NT2/D1 (cell line): ENCODE measurements around the gene CNTN5.

Experiments used
- DNase-seq: peaks from one replicate; pipeline ENCODE4 v3.0.0-alpha.2; 2011; ENCODE audit warnings: low read depth, low spot score
- H3K27me3 ChIP-seq: 2 replicates; pipeline ENCODE4 v1.6.0; 2011; ENCODE audit warnings: mild to moderate bottlenecking; ENCODE audit not compliant: insufficient read length, insufficient read depth
- H3K36me3 ChIP-seq: 2 replicates; pipeline ENCODE4 v1.6.1; 2011; ENCODE audit warnings: mild to moderate bottlenecking, low read length, mixed read lengths; ENCODE audit not compliant: insufficient read depth, insufficient read length
- H3K4me1 ChIP-seq: 2 replicates; pipeline ENCODE4 v1.5.1; 2011; ENCODE audit not compliant: insufficient read depth, insufficient read length
- H3K4me3 ChIP-seq: 2 replicates; pipeline ENCODE4 v1.5.1; 2011; ENCODE audit warnings: low read depth; ENCODE audit not compliant: insufficient read length
- H3K9ac ChIP-seq: 2 replicates; pipeline ENCODE4 v1.6.0; 2011; ENCODE audit warnings: low read depth; ENCODE audit not compliant: insufficient read length
- H3K9me3 ChIP-seq: 2 replicates; pipeline ENCODE4 v1.5.1; 2011; ENCODE audit warnings: mild to moderate bottlenecking, low read length; ENCODE audit not compliant: insufficient read depth
- SUZ12 ChIP-seq: IDR thresholded peaks from 2 replicates; pipeline ENCODE4 v1.6.1; 2011; ENCODE audit not compliant: insufficient read length, insufficient read depth; ENCODE audit errors: extremely low read depth
- YY1 ChIP-seq: IDR thresholded peaks from 2 replicates; pipeline ENCODE4 v1.6.1; 2011; ENCODE audit not compliant: insufficient read length, insufficient read depth
- ZNF274 ChIP-seq: IDR thresholded peaks from 2 replicates; pipeline ENCODE4 v1.6.1; 2011; ENCODE audit warnings: mild to moderate bottlenecking, low read depth, low read length

Gene CNTN5

DNA sequence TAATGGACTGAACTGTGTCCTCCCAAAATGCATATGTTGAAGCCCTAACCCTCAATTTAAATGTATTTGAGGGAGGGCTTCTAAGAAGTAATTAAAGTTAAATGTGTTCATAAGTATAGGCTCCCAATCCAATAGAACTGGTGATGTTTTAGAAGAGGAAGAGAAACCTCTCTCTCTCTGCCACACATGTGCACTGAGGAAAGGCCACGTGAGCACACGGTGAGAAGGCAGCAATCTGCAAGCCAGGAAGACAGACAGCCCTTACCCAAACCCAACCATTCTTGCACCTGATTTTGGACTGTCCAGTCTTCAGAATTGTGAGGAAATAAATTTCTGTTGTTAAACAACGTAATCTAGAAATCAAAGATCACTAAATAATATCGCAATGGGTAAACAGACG is 1164.8 kb downstream of the CNTN5 start:
- no peak for DNase-seq
- Histone ChIP-seq H3K4me1 (no peaks in the 10 kb centered on the region), H3K4me3 (no peak overlapping the region), H3K9me3 (no peaks in the 10 kb centered on the region), H3K36me3 (no peaks in the 10 kb centered on the region), H3K27me3 (no peaks in the 10 kb centered on the region), H3K9ac (no peak overlapping the region)
- TF ChIP-seq YY1 (no peak), ZNF274 (no peak), SUZ12 (no peak)

DNA sequence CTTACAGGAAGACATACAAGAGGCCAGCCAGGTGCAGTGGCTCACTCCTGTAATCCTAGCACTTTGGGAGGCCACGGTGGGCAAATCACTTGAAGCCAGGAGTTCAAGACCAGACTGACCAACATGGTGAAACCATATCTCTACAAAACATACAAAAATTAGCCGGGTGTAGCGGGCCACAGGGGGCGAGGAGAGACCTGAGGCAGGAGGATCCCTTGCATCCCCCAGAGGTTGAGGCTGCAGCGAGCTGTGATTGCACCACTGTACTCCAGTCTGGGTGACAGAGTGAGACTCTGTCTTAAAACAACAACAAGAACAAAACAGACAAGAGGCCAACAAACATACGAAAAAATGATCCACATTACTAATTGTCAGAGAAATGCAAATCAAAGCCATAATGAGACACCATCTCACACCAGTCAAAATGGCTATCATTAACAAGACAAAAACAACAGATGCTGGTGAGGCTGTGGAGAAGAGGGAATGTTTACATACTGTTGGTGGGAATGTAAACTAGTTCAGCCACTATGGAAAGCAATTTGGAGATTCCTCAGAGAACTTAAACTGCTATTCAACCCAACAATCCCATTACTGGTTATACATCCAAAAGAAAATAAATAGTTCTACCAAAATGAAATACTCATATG is 1167.5 kb downstream of the CNTN5 start:
- Histone ChIP-seq H3K27me3 (no peaks in the 10 kb centered on the region), H3K36me3 (no peaks in the 10 kb centered on the region), H3K9me3 (no peaks in the 10 kb centered on the region), H3K4me1 (no peaks in the 10 kb centered on the region), H3K9ac (no peak overlapping the region), H3K4me3 (no peak overlapping the region)
- TF ChIP-seq SUZ12, result no peak
- TF ChIP-seq YY1, result no peak
- no peak for TF ChIP-seq ZNF274
- DNase-seq, result no peak

DNA sequence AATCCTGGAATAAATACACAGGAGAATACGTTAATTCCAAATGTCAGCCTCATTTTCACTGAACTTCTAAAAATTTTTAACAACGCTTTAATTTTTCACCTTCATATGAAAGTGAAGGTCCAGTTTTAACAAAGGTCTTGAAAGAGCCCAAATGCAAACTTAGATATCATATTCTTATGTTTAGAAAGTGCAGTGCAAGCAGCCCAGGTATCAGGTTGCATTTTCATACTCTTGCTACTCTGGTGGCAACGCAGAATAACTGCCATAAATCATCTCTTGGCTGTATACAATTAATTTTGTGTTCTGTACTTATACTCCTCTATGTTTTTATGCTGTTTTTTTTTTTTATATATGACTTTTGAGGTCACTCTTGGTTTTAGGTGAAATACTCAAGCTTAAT is 1169.6 kb downstream of the CNTN5 start:
- no peaks in the 10 kb centered on the region for H3K9me3 ChIP-seq
- H3K36me3 ChIP-seq, result no peaks in the 10 kb centered on the region
- no peak overlapping the region for H3K4me3 ChIP-seq
- no peak for DNase-seq
- TF ChIP-seq YY1, result no peak
- TF ChIP-seq SUZ12, result no peak
- no peak for TF ChIP-seq ZNF274
- H3K27me3 ChIP-seq, result no peaks in the 10 kb centered on the region
- H3K4me1 ChIP-seq, result no peaks in the 10 kb centered on the region
- no peak overlapping the region for H3K9ac ChIP-seq

DNA sequence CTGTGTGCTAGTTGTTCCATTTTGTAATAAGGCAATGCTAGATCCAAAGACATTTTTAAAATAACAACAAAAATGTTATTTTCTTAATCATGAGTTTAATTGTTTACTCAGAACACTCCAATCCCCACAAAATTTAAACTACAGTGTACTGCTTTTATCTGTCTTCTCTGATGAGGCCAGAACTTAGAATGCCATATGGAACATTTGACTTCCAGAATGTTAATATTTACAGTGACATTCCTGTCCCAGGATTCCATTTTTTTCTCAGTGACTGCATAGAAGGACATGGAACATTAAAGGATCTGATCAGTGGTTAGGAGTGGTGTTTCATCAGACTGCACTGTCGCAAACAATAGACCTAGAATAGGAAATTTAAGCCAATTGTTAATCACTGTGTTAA is 1171.4 kb downstream of the CNTN5 start:
- H3K4me1 ChIP-seq, result no peaks in the 10 kb centered on the region
- no peak overlapping the region for H3K4me3 ChIP-seq
- H3K36me3 ChIP-seq, result no peaks in the 10 kb centered on the region
- no peaks in the 10 kb centered on the region for H3K27me3 ChIP-seq
- no peak for DNase-seq
- TF ChIP-seq SUZ12 (no peak), YY1 (no peak), ZNF274 (no peak)
- no peaks in the 10 kb centered on the region for H3K9me3 ChIP-seq
- no peak overlapping the region for H3K9ac ChIP-seq

DNA sequence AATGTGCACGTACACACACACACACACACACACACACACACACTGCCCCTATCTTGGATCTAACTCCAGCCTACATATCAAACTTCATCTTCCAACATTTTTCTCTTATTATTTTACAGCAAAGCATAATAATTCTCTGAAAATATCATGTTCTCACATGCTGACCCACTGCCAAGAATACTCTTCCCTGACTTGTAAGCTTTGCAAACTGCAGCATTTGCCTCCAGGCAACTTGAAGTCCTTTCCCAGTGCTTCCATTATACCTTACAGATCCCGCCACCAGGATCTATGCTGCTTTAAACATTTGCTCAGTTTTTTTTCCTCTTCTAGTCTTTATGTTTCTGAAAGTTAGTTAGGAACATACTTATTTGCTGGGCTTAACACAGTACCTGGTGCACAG is 1183.0 kb downstream of the CNTN5 start:
- DNase-seq, result no peak
- no peak overlapping the region for H3K4me3 ChIP-seq
- no peaks in the 10 kb centered on the region for H3K9me3 ChIP-seq
- no peak overlapping the region for H3K9ac ChIP-seq
- no peaks in the 10 kb centered on the region for H3K27me3 ChIP-seq
- TF ChIP-seq YY1 (no peak), SUZ12 (no peak), ZNF274 (no peak)
- H3K36me3 ChIP-seq, result no peaks in the 10 kb centered on the region
- H3K4me1 ChIP-seq, result no peaks in the 10 kb centered on the region

DNA sequence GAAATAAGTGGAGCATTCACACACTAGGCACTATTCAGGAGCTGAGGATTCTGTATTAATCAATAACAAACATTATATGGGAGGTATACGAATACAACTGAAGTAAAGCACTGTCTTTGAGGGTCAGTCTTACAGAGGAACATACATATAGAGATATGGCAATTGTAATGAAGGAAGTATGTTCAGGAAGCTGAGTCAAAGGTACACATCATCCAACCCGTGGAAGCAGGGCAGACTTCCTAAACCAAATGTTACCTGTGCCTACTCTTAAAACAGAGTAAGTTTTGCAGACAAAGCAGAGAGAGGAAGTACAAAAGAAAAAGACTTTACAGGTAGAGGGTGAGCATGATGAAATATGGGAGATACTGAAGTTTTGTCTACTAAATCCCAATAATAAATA is 1185.2 kb downstream of the CNTN5 start:
- no peaks in the 10 kb centered on the region for H3K36me3 ChIP-seq
- no peak for TF ChIP-seq YY1
- no peak for TF ChIP-seq SUZ12
- TF ChIP-seq ZNF274, result no peak
- H3K9ac ChIP-seq, result no peak overlapping the region
- no peak for DNase-seq
- no peaks in the 10 kb centered on the region for H3K27me3 ChIP-seq
- H3K9me3 ChIP-seq, result no peaks in the 10 kb centered on the region
- no peaks in the 10 kb centered on the region for H3K4me1 ChIP-seq
- no peak overlapping the region for H3K4me3 ChIP-seq

DNA sequence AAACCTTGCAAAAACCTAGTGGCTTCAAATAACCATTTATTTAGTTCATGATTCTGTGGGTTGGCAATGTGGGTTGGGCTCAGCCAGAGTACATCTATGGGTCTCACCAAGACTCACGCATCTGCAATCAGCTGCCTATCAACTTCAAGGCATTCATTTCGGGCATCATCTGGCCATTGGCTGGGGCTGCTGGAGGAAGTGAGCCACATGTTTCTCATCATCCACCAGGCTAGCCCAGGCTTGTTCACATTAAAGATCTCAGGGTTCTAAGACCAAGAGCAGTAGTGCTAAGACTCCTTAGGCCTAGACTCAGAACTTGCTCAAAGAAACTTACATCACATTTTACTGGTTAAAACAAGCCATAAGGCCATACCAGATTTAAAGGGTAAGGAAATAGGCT is 1187.5 kb downstream of the CNTN5 start:
- H3K4me3 ChIP-seq, result no peak overlapping the region
- H3K9ac ChIP-seq, result no peak overlapping the region
- H3K27me3 ChIP-seq, result no peaks in the 10 kb centered on the region
- no peaks in the 10 kb centered on the region for H3K4me1 ChIP-seq
- no peak for TF ChIP-seq YY1
- TF ChIP-seq SUZ12, result no peak
- no peak for TF ChIP-seq ZNF274
- no peaks in the 10 kb centered on the region for H3K9me3 ChIP-seq
- no peaks in the 10 kb centered on the region for H3K36me3 ChIP-seq
- DNase-seq, result no peak

DNA sequence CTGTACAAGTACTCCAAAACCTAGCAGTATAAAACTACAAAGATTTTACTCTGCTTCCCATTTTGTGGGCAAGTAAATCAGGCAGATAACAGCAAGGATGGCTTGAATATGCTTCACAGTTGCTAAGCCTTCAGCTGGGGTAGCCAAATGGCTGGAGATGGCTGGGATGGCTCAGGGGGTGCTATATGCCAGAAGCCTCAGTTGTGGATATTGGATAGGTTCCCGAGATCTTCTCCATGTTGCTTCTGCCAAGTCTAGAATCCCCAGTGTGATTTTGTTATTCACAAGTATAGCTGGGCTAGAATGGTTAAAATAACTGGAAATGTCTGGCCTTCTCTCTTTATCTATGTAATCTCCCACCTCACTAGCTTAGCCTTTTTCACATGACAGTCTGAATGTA is 1194.0 kb downstream of the CNTN5 start:
- no peak overlapping the region for H3K9ac ChIP-seq
- H3K36me3 ChIP-seq, result no peaks in the 10 kb centered on the region
- H3K4me1 ChIP-seq, result no peaks in the 10 kb centered on the region
- no peak overlapping the region for H3K4me3 ChIP-seq
- no peak for TF ChIP-seq YY1
- no peak for TF ChIP-seq ZNF274
- TF ChIP-seq SUZ12, result no peak
- no peaks in the 10 kb centered on the region for H3K9me3 ChIP-seq
- DNase-seq, result no peak
- H3K27me3 ChIP-seq, result no peaks in the 10 kb centered on the region
